ENCODE measurements around the gene PCDH9. TPM values are rescaled to one million over a fixed set of nuclear protein-coding genes. Genes with fewer than 3 reads are reported as not detected.

PCDH9 gene
- total and polyA plus RNA-seq, 10 of the 15 experiments (the other 5 are each of a cell fraction or from before 2014, with no cell fraction given): 0.02 to 2.3 (median 0.05) TPM; not detected in 1

DNA sequence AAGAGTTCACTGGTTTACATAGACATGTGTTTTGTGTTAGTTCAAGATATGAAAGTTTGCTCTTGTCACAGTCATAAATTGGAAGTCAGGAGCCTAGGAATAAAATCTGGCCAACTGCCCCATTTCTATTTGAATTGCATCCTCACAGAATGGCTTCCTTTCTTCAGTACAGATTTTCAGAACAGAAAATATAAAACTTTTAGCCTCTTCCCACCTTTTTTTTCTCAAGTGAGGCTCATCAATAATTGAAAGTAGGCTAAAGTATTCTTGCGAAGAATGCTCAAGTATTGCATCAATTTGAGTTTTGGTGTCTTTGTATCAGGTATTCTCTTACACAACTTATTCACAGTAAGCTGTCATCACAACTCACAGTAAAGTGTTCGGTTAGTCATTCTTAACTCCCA, 802.7 kb downstream of the PCDH9 start (continued):
- TF ChIP-seq, protein P1, sequence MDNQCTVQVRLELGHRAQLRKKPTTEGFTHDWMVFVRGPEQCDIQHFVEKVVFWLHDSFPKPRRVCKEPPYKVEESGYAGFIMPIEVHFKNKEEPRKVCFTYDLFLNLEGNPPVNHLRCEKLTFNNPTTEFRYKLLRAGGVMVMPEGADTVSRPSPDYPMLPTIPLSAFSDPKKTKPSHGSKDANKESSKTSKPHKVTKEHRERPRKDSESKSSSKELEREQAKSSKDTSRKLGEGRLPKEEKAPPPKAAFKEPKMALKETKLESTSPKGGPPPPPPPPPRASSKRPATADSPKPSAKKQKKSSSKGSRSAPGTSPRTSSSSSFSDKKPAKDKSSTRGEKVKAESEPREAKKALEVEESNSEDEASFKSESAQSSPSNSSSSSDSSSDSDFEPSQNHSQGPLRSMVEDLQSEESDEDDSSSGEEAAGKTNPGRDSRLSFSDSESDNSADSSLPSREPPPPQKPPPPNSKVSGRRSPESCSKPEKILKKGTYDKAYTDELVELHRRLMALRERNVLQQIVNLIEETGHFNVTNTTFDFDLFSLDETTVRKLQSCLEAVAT (IDR thresholded peaks at IDR 0.05): no peak
- TF ChIP-seq, protein P2, sequence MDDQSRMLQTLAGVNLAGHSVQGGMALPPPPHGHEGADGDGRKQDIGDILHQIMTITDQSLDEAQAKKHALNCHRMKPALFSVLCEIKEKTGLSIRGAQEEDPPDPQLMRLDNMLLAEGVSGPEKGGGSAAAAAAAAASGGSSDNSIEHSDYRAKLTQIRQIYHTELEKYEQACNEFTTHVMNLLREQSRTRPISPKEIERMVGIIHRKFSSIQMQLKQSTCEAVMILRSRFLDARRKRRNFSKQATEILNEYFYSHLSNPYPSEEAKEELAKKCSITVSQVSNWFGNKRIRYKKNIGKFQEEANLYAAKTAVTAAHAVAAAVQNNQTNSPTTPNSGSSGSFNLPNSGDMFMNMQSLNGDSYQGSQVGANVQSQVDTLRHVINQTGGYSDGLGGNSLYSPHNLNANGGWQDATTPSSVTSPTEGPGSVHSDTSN (IDR thresholded peaks at IDR 0.05; ENCODE audit: insufficient replicate concordance, low read depth, low read length): no peak
- TF ChIP-seq TAF1 (IDR thresholded peaks at IDR 0.05; ENCODE audit: borderline replicate concordance, low read depth, low read length) (no peak), USF2 (IDR thresholded peaks at IDR 0.05; ENCODE audit: borderline replicate concordance, low read depth, low read length) (no peak), SUPT20H (IDR thresholded peaks at IDR 0.05; ENCODE audit: borderline replicate concordance, control insufficient read depth, low read depth, low read length) (no peak)

DNA sequence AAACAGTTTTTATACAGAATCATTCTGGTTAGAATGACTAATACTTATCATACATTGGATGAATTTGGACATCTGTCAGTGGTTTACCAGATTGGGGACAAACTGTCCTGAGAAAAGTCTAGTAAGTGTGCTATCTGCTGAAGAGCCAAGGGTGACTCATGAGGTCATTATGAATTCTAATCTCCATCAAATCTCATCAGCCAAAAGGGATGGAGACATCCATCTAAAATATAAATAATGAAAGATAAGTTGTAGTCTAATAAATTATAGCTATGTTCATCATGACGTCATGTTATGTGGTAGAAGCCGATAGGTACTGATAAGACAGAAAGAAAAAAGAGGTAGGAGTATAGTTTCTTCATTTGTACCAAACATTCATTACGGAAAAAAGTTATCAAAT, 804.4 kb downstream of the PCDH9 start:
- in situ Hi-C loops (cut with MboI): no loop called here
- no peaks in the 10 kb centered on the region for H3K9me3 ChIP-seq (replicated peaks; ENCODE audit: control insufficient read depth, insufficient read depth, low read length)
- POLR2A ChIA-PET: no interaction called here

More for the DNA sequence above, 804.4 kb downstream of the PCDH9 start:
- H2AFZ ChIP-seq (ENCODE audit: control insufficient read depth, low read depth, low read length): no peak overlapping the region
- ATAC-seq (no peak), DNase-seq (ENCODE audit: low read depth, low spot score) (no peak), FAIRE-seq (no peak)
- H4K20me1 ChIP-seq (ENCODE audit: control insufficient read depth, insufficient read depth): no peaks in the 10 kb centered on the region
- RAD21 ChIA-PET (ENCODE audit: unreplicated experiment): no interaction called here
- BruUV-seq (replicated peaks): no TSS peak
- no peaks in the 10 kb centered on the region for H3K36me3 ChIP-seq (ENCODE audit: control insufficient read depth in 2 of 2, insufficient read depth in 2 of 2, low read length in 1 of 2)
- CTCF ChIA-PET: no interaction called here
- SMC1A ChIA-PET (ENCODE audit: uncharacterized antibody, unreplicated experiment): no interaction called here
- H3K4me3 ChIP-seq: no peak overlapping the region
- intact Hi-C loops (cut with micrococcal nuclease; ENCODE audit: unreplicated experiment): no loop called here
- no peaks in the 10 kb centered on the region for H3K79me2 ChIP-seq (ENCODE audit: control insufficient read depth, insufficient read depth, low read length)
- WGBS (ENCODE audit: insufficient coverage, insufficient replicate concordance, low lambda C conversion rate, missing lambda C conversion rate): 35% methylated on average over 3 of the region's 3 CpGs
- no peak for TF ChIP-seq HDGF (IDR thresholded peaks at IDR 0.05)
- TF ChIP-seq ATF7 (IDR thresholded peaks at IDR 0.05; ENCODE audit: low read depth): peak; percentile 51; the same call in 1 of the 2 replicates
- TF ChIP-seq MYC (IDR thresholded peaks at IDR 0.05; ENCODE audit: insufficient read depth, insufficient read length, insufficient replicate concordance, low read length, severe bottlenecking): no peak
- H3K4me2 ChIP-seq (ENCODE audit: control insufficient read depth, insufficient read depth): no peak overlapping the region
- no peaks in the 10 kb centered on the region for H3K4me1 ChIP-seq (ENCODE audit: control insufficient read depth, insufficient read depth, low read length)
- H3K27me3 ChIP-seq (replicated peaks in 1 of 2; ENCODE audit: control insufficient read depth in 2 of 2, insufficient read depth in 2 of 2, low read length in 1 of 2): no peaks in the 10 kb centered on the region
- no peak overlapping the region for H3K9ac ChIP-seq (ENCODE audit: control insufficient read depth, insufficient read depth, low read length)
- H3K27ac ChIP-seq (ENCODE audit: control insufficient read depth, insufficient read depth): no peak overlapping the region
